LoVo (cell line): ENCODE data around the gene RERE.
"Not testable (repeated sequence)": the region's sequence is repeated elsewhere in the genome, so short reads cannot be mapped to it uniquely, and the experiment has no call there.

ENCODE experiments used
- DNase-seq: peaks from one replicate; pipeline ENCODE4 v3.0.0-alpha.2; 2016; ENCODE audit warnings: low spot score

Gene RERE

GRCh38 chr1:8714173-8714572 is 103.3 kb downstream of the RERE start:
- no peak for DNase-seq

DNA sequence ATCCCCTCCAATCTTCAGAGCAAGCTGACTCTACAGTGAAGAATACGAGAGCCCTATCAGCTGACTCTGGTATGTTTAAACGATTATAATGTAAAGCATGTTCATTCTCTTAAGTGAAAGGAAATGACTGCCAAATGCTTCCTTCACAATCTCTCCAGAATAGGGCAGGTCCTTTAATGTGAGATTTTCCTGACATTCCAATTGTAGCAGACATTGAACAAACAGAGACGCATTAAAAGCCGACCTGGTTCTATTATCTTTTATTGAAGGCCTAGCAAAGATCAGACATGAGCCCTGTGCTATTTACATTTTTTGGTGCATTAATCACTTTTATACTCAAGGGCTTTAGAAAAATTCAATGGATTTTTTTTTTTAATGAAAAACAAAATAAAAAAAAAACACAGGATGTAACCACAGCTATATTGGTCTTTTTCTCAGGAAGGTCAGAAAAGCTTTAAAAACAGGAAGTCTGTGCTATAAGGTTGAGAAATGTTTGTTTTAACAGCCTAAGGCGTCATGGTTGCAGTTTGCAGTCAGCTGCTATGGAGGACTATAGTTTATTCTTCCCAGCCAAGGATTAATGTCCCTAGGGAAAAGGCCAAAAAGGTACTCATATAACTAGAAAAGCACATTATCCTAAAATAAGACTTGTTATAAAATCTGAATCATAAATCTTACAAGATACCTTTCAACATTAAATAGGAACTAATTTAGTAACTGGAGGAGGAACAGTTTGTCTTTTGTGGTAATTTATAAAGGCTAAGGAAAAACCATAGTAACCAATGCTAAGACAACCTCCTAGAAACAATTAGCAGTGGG is 104.8 kb downstream of the RERE start:
- peak; percentile 64 for DNase-seq

GRCh38 chr1:8711873-8712412 is 105.5 kb downstream of the RERE start:
- DNase-seq: no peak

DNA sequence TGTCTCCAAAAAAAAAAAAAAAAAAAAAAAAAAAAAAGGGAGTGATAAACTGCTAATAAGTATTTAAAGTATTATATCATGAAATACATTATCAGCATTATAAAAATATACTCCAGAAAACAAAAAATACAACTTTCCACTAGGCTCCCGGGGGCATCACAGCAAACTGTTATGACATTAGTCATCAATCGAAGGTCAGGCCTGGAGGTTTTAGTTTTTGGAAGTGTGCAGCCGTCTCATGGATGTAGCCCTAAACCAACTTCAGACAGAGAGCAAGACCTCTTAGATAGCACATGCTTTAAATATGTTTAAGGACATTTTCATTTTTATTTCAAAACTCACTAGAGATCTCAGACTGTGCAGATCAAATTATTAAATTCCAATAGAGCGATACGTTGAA is 106.3 kb downstream of the RERE start:
- DNase-seq: no peak

DNA sequence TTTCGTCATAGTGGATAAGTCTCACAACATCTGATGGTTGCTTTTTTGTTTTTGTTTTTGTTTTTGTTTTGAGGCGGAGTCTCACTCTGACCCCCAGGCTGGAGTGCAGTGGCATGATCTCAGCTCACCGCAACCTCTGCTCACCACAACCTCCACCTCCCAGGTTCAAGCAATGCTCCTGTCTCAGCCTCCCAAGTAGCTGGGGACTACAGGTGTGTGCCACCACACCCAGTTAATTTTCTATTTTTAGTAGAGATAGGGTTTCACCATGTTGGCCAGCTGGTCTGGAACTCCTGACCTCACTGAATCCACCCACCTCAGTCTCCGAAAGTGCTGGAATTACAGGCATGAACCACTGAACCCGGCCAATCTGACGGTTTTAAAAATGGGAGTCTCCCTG is 109.2 kb downstream of the RERE start:
- no peak for DNase-seq

DNA sequence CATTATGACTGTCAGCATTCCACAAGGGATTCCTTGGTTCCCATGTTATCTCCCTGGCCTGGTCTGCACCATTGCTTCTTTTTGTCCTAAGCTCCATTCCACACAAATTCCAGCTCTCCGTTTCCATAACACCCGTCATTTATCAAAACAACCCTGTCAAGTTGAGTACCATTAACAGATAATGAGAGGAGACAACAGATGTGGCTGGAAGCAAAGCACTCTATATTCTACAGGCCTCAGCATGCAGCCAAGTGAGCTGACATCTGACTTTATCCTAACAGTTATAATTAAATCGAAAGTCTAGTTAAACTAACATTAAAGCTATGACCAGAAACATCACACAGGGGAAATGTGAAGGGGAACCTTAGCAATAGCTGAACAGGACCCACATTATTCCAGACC is 110.4 kb downstream of the RERE start:
- DNase-seq: no peak

DNA sequence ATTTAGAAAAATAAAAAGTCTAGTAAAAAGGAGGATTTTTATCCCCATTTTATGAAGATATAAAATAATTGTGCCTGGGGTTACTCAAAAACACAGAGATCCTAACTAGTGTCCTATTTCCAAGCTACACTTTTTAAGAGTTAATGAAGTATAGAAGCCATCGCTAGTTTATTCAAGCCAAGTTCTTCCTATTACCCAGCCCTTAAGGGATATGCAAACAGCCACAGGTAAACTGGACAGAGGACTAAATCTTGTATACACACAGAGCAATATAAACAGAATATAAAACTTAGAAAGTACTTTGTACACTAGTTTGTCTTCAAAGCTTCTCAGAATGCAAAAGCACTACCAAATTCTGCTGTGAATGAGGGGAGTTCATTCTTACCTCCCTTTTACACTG is 111.1 kb downstream of the RERE start:
- DNase-seq: no peak

- DNase-seq: no peak
Observed at GRCh38 chr1:8704866-8705506, 112.5 kb downstream of the RERE start.

DNA sequence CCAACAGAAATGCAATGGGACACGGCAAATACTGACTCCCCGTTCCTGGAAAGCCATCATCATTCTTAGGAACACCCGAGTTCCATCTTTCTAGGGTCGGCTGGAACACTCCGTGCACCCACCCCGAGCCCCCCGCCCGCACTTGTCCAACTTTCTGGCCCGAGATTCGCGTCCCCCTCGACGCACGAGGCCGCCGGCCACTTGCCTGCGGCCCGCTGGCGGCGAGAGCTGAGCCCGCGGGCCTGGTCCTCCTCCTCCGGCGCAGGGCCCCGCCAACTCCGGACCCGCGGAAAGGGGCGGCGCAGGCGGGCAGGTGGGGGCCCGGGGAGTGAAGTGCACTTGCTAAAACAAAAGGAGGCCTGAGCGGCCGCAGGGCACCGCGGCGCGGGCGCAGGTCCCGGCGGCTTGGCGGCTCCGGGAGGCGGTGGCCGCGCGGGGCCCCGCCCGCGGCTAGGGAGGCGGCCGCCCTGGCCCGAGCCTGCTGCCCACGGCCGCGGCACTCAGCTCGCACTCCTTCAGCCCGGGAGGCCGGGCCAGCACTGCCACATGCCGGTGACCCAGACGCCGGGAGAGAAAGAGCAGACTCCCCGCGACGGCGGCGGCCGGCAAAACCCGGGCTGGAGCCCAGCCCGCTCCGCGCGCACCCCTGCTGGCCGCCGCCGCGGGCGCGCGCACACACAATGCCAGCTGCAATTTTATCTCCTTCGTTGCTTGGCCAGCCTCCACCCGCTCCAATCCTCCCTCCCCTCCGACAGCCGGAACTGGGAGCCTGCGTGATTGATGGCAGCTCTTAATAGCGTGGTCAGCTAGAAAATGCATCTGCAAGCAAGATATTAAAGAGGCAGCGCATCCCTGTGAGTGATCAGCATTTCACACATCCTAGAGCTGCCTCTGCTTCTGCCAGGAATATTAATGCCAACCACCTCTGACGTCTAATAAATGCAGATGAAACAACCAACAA is 114.3 kb downstream of the RERE start:
- DNase-seq: peak; percentile 93

- DNase-seq: no peak
Observed at GRCh38 chr1:8702472-8702849, 115.0 kb downstream of the RERE start.

- peak; percentile 68 for DNase-seq
Observed at GRCh38 chr1:8701794-8702471, 115.5 kb downstream of the RERE start.

- DNase-seq: no peak
Observed at GRCh38 chr1:8699679-8700078, 117.8 kb downstream of the RERE start.

DNA sequence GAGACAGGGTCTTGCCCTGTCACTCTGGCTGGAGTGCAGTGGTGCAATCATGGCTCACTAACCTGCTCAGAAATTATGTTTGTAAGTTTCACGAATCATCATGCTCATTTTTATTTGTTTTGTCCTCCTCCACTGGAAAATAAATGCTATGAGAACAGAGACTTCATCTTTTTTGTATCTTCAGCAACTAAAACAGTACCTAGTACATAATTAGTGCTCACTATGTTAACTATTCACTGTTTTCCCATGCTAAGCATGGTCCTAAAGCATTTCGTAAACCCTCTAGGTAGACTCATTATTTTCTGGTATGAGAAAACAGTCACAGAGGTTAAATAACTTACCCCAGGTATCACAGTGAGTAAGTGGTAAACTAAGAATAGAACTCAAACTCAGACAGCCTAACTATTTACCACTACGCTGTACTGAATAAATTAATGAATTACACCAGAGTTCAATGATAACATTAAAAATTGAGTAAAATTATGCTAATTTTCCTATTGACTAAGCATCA is 118.4 kb downstream of the RERE start:
- DNase-seq: no peak

DNA sequence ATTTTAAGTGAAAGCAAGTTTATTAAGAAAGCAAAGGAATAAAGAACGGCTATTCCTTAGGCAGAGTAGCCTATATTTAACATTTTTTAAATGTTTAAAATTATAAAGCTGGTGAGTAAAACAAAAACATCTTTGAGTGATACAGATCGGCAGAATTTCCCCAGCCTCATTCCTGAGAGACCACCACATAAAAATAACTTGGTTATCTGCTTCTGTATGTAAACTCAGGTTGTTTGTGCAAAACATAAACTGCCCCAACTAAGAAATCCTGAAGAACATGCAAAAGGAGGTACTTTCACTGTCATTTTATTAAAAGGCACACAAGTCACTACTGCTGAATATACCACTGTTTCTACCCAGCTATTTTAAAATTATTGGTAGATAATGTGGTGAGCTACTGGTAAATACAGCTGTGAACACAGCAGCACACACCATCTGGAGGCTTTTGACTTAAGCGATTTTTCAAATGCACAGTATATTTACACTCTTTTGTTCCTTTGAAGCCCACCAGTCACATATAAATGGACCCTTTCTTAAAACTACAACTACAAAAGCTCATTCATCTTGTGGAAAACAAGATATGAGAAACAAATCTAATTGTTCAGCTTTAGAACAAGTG is 119.3 kb downstream of the RERE start:
- DNase-seq: no peak

- not testable (repeated sequence) for DNase-seq
Observed at GRCh38 chr1:8695442-8695841, 122.0 kb downstream of the RERE start.

DNA sequence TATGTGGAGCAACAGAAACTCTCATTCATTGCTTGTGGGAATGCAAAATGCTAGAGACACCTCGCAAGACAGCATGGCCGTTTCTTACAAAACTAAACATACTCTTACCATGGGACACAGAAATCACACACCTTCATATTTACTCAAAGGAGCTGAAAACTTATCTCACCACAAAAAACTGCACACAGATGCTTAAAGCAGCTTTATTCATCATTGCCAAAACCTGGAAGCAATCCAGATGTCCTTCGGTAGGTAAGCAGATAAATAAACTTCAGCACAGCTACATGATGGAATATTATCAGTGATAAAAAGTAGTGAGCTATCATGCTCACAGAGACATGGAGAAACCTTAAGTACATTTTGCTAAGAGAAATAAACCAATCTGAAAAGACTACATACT is 124.3 kb downstream of the RERE start:
- DNase-seq: no peak

GRCh38 chr1:8691662-8692061 is 125.8 kb downstream of the RERE start:
- no peak for DNase-seq

DNA sequence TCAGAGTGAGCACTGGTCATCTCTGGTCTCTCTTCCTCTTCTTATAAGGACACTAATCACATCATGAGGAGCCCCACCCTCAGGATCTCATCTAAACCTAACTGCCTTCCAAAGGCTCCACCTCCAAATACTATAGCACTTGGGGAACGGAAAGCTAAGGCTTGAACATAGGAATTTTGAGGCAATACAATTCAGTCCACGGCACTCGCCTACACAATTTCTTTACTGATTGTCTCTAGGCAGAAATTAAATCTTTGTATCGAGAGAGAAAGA is 127.3 kb downstream of the RERE start:
- no peak for DNase-seq

DNA sequence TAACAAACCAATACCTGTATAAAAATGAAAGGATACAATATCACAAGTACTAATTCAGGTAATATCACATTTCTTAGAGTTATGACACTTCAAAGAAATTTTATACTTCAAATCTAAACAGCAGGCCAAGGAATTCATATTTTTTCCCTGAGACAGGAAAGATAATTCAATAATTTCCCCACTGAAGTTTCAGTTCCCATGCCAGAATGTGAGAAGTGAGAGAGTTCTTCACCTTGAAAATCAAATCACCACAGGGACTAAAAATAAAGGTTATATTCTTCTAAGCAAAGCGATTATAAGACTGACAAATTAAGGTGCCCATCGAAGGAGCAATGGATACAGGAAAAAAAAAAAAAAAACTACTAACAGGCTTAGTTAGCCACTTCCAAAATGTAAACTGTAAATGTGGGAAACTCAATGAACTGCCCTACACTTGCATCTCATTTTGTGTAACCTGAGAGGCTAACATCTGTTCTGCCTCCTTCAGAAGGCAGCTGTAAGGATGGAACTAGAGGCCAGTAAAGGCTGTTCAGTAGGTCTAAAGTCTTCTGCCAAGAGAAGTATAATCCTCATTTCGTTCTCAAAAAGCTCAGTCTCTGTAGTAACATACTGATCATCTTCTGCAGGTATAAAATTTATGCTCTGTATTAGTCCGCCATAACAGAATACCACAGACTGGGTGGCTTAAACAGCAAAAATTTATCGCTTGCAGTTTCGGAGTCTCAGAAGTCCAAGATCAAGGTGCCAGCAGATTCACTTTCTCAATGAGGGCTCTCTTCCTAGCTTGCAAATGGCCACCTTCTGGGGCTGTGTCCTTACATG is 127.8 kb downstream of the RERE start:
- no peak for DNase-seq

DNA sequence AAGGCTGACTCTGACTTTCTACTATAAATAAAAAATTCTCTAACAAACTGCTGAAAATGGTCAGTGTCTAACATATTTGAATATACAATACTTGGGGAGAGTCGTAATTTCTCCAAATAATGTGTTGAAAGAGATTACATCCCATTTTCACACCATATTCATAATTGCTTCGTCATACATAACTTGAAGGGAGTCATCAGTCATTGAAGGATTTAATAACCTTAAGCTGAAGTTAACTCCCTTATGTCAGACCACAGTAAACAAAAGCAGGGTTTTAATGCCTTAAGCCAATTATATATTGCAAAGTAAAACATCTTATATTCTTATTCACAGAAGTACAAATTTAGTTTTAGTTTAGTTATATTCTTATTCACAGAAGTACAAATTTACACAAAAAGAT is 129.9 kb downstream of the RERE start:
- DNase-seq: no peak

DNA sequence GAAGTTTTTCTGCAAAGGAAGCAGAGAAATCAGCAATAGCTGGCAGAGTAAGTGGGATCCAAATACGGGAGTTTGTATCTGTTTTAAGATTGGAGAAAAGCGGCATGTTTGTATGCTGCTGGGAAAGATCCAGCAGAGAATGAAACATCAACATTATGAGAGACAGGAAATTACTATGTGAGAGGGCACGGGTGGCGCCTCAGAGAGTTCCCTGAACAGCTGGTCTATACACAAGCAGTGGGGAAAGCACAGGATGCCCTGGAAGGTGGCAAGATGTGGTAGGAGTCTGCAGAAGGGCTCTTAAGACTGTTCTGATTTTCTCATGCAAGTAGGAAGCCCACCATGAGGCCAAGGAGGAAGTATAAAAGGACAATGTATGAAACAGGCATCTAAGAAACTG is 130.4 kb downstream of the RERE start:
- DNase-seq: no peak
